Measurements from ENCODE around the gene HOPX. TPM values are rescaled to one million over a fixed set of nuclear protein-coding genes. Genes with fewer than 3 reads are reported as not detected.

Gene HOPX
- total RNA-seq, 1 donor from 2014 or later = 42.1 TPM

DNA sequence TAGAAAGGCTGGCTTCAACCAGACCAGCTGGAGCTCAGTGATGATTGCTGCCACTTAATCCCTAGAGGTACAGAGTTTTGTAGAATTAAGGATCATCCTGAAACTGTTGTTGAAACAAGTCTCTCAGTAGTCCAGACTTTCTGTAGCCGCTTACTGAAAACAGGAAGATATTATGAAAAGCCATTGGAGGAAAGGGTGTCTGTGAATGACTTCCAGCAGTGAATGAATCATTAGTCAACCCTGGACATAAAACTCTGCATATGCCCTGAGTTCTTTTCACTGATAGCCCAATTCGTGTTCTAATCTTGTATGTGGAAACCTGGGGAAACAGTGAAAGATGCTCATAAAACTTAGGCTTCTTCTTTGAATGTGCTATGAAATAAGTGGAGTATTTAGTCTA is 14.8 kb downstream of the HOPX start:
- H3K9me3 Mint-ChIP-seq = peaks cover 4% of the 10 kb centered on the region
- H3K27ac Mint-ChIP-seq = no peak overlapping the region
- no peak for DNase-seq (ENCODE audit: extremely low spot score, unreplicated experiment)
- H3K4me1 Mint-ChIP-seq (ENCODE audit: unreplicated experiment) = no peaks in the 10 kb centered on the region
- H3K4me3 Mint-ChIP-seq = no peak overlapping the region
- TF ChIP-seq, protein P1, sequence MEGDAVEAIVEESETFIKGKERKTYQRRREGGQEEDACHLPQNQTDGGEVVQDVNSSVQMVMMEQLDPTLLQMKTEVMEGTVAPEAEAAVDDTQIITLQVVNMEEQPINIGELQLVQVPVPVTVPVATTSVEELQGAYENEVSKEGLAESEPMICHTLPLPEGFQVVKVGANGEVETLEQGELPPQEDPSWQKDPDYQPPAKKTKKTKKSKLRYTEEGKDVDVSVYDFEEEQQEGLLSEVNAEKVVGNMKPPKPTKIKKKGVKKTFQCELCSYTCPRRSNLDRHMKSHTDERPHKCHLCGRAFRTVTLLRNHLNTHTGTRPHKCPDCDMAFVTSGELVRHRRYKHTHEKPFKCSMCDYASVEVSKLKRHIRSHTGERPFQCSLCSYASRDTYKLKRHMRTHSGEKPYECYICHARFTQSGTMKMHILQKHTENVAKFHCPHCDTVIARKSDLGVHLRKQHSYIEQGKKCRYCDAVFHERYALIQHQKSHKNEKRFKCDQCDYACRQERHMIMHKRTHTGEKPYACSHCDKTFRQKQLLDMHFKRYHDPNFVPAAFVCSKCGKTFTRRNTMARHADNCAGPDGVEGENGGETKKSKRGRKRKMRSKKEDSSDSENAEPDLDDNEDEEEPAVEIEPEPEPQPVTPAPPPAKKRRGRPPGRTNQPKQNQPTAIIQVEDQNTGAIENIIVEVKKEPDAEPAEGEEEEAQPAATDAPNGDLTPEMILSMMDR (conservative IDR thresholded peaks at IDR 0.05) = no peak
- H3K27me3 Mint-ChIP-seq = peaks cover 15% of the 10 kb centered on the region
- no peaks in the 10 kb centered on the region for H3K36me3 Mint-ChIP-seq

GRCh38 chr4:56665781-56666180 is 15.3 kb downstream of the HOPX start:
- Mint-ChIP-seq H3K4me3 (no peak overlapping the region), H3K9me3 (peaks cover 4% of the 10 kb centered on the region), H3K27ac (no peak overlapping the region), H3K4me1 (ENCODE audit: unreplicated experiment) (no peaks in the 10 kb centered on the region), H3K36me3 (no peaks in the 10 kb centered on the region), H3K27me3 (peaks cover 16% of the 10 kb centered on the region)
- DNase-seq (ENCODE audit: extremely low spot score, unreplicated experiment) = no peak
- TF ChIP-seq, protein P1 (conservative IDR thresholded peaks at IDR 0.05) = no peak

- no peak overlapping the region for H3K4me3 Mint-ChIP-seq
- no peak for DNase-seq (ENCODE audit: extremely low spot score, unreplicated experiment)
- H3K36me3 Mint-ChIP-seq = no peaks in the 10 kb centered on the region
- no peaks in the 10 kb centered on the region for H3K4me1 Mint-ChIP-seq (ENCODE audit: unreplicated experiment)
- TF ChIP-seq, protein P1 (conservative IDR thresholded peaks at IDR 0.05) = no peak
- H3K27ac Mint-ChIP-seq = peak overlapping the region; percentile 67
- H3K27me3 Mint-ChIP-seq = peaks cover 35% of the 10 kb centered on the region
- H3K9me3 Mint-ChIP-seq = no peaks in the 10 kb centered on the region
These were observed 18.2 kb downstream of the HOPX start for GRCh38 chr4:56662782-56663468.

GRCh38 chr4:56659946-56660345 is 21.1 kb downstream of the HOPX start:
- DNase-seq (ENCODE audit: extremely low spot score, unreplicated experiment) = no peak
- TF ChIP-seq, protein P1 (conservative IDR thresholded peaks at IDR 0.05) = no peak
- H3K4me3 Mint-ChIP-seq = no peak overlapping the region
- peaks cover 57% of the 10 kb centered on the region for H3K27me3 Mint-ChIP-seq
- H3K36me3 Mint-ChIP-seq = no peaks in the 10 kb centered on the region
- peaks cover 3% of the 10 kb centered on the region for H3K4me1 Mint-ChIP-seq (ENCODE audit: unreplicated experiment)
- H3K9me3 Mint-ChIP-seq = no peaks in the 10 kb centered on the region
- H3K27ac Mint-ChIP-seq = no peak overlapping the region

- Mint-ChIP-seq H3K9me3 (no peaks in the 10 kb centered on the region), H3K4me1 (ENCODE audit: unreplicated experiment) (peaks cover 13% of the 10 kb centered on the region), H3K27me3 (peaks cover 68% of the 10 kb centered on the region), H3K36me3 (no peaks in the 10 kb centered on the region), H3K4me3 (peak overlapping the region; percentile 23), H3K27ac (no peak overlapping the region)
- TF ChIP-seq, protein P1 (conservative IDR thresholded peaks at IDR 0.05) = no peak
- DNase-seq (ENCODE audit: extremely low spot score, unreplicated experiment) = no peak
These were observed 22.6 kb downstream of the HOPX start for GRCh38 chr4:56658528-56658927.

Data from type B pancreatic cell (in vitro differentiated cells).